HEK293T (cell line): ENCODE data around the gene REEP2.

Experiments used
- CTCF ChIA-PET: fragments of 350-600 bp; formaldehyde crosslinking; extraction: SDS; loops from one replicate; lab custom pipeline; 2021; ENCODE audit warnings: antibody characterized with exemption, inconsistent platforms; lab: Yijun Ruan, JAX
- POLR2A ChIA-PET: fragments of 350-600 bp; formaldehyde crosslinking; extraction: SDS; loops from one replicate; lab custom pipeline; 2020; ENCODE audit warnings: antibody characterized with exemption, inconsistent platforms; lab: Yijun Ruan, JAX
- DNase-seq: peaks from one replicate; pipeline ENCODE4 v3.0.0; 2012; ENCODE audit warnings: mixed read lengths; ENCODE audit errors: extremely low spot score
- ARNT ChIP-seq: fragments of 450-650 bp; IDR thresholded peaks from 2 replicates; pipeline ENCODE4 v1.6.1; 2017; ENCODE audit warnings: mild to moderate bottlenecking
- CTBP1 ChIP-seq: fragments of 450-650 bp; IDR thresholded peaks from 2 replicates; pipeline ENCODE4 v1.6.1; 2016; ENCODE audit warnings: borderline replicate concordance
- ELF4 ChIP-seq: fragments of 450-650 bp; IDR thresholded peaks from 2 replicates; pipeline ENCODE4 v1.6.1; 2017; ENCODE audit warnings: antibody characterized with exemption
- FOXA1 ChIP-seq: fragments of 450-650 bp; IDR thresholded peaks from 2 replicates; pipeline ENCODE4 v1.6.1; 2016; ENCODE audit warnings: mild to moderate bottlenecking
- FOXK2 ChIP-seq: fragments of 450-650 bp; IDR thresholded peaks from 2 replicates; pipeline ENCODE4 v1.6.1; 2016; ENCODE audit warnings: mild to moderate bottlenecking
- LEF1 ChIP-seq: fragments of 450-650 bp; IDR thresholded peaks from 2 replicates; pipeline ENCODE4 v1.6.1; 2017; ENCODE audit warnings: mild to moderate bottlenecking, borderline replicate concordance
- SUZ12 ChIP-seq: fragments of 450-650 bp; IDR thresholded peaks from 2 replicates; pipeline ENCODE4 v1.6.1; 2016; ENCODE audit warnings: mild to moderate bottlenecking
- ZNF384 ChIP-seq: fragments of 450-650 bp; IDR thresholded peaks from 2 replicates; pipeline ENCODE4 v1.6.1; 2016

REEP2 gene

DNA sequence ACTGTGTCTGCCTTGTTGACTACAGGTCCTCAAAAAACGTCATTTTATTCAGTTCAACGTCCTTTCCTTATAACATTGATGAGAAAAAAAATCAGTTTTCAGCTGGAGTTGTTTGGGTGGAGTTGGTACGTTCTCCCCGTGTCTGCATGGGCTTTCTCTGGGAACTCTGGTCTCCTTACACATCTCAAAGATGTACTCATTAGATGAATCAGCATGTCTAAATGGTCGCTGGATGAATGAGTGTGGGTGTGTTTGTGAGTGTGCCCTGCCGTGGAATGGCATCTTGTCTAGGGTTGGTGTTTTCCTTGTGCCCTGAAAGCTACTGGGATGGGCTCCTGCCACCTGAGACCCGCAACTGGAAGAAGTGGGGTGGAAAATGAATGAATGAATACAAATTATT lies 56.5 kb downstream of the REEP2 start:
- ChIA-PET POLR2A (no interaction called here), CTCF (no interaction called here)
- DNase-seq, result no peak
- TF ChIP-seq SUZ12 (no peak), ELF4 (no peak), LEF1 (no peak), ARNT (no peak), FOXA1 (no peak), ZNF384 (no peak), CTBP1 (no peak), FOXK2 (no peak)
